Natural killer cell treated with Interleukin-12 subunit alpha and Interleukin-12 subunit beta and Interleukin-15 and Interleukin-18, amount 100 ng/mL, for 72 hours (primary cell): ENCODE results near the gene RAB7A. TPM values are rescaled to one million over a fixed set of nuclear protein-coding genes. Genes with fewer than 3 reads are reported as not detected.
A peak's percentile ranks its signal among the peaks of the same experiment; 100 is the strongest.

Experiments used
- ATAC-seq, 2 donors: fragments of 150-1000 bp; cut with Tn5 transposase in 1 of 2; sonication (Bioruptor Pico), chemical (Tn5 transposase) in 1 of 2; 2 replicates each; pipeline ENCODE4 v1.10.0; 2021
- DNase-seq: peaks from one replicate; pipeline ENCODE4 v3.0.0; 2022; ENCODE audit warnings: low spot score
- H3K27ac Mint-ChIP-seq, 2 donors: 1 replicate in 1 of 2; 2 replicates in 1 of 2; pipeline ENCODE4 v1.8.0; 2022; ENCODE audit warnings: mixed read lengths in 2 of 2, mild to moderate bottlenecking in 1 of 2, moderate library complexity in 1 of 2
- H3K27me3 Mint-ChIP-seq, 2 donors: 1 replicate in 1 of 2; 2 replicates in 1 of 2; pipeline ENCODE4 v1.8.0; 2022; ENCODE audit warnings: mixed read lengths in 2 of 2
- H3K36me3 Mint-ChIP-seq: one replicate; pipeline ENCODE4 v1.8.0; 2022; ENCODE audit warnings: mixed read lengths
- H3K4me1 Mint-ChIP-seq, 2 donors: 1 replicate in 1 of 2; 2 replicates in 1 of 2; pipeline ENCODE4 v1.8.0; 2022; ENCODE audit warnings: low read depth in 2 of 2, mixed read lengths in 2 of 2, mild to moderate bottlenecking in 1 of 2
- H3K4me3 Mint-ChIP-seq: one replicate; pipeline ENCODE4 v1.8.0; 2022; ENCODE audit warnings: mixed read lengths
- H3K9me3 Mint-ChIP-seq: 2 replicates; pipeline ENCODE4 v1.8.0; 2022; ENCODE audit warnings: mixed read lengths
- total RNA-seq, 2 donors: library from RNA; stranded (reverse); gene quantifications; one replicate each; pipeline ENCODE4 v1.2.3, GENCODE V29; 2022

The RAB7A gene
- total RNA-seq, 2 donors from 2014 or later, result 183 to 338 TPM

GRCh38 chr3:128855569-128855968 is 129.6 kb downstream of the RAB7A start:
- Mint-ChIP-seq H3K4me3 (no peak overlapping the region), H3K9me3 (peaks cover 20% of the 10 kb centered on the region), H3K36me3 (peaks cover 30% of the 10 kb centered on the region), H3K4me1 (no peaks in the 10 kb centered on the region), H3K27me3 (no peaks in the 10 kb centered on the region), H3K27ac (no peak overlapping the region)
- ATAC-seq, result no peak
- no peak for DNase-seq

GRCh38 chr3:128858167-128858566 is 132.2 kb downstream of the RAB7A start:
- ATAC-seq, result no peak

GRCh38 chr3:128859630-128860029 is 133.6 kb downstream of the RAB7A start:
- Mint-ChIP-seq H3K27me3 (no peaks in the 10 kb centered on the region), H3K27ac (no peak overlapping the region), H3K36me3 (peaks cover 30% of the 10 kb centered on the region), H3K4me3 (no peak overlapping the region), H3K9me3 (peaks cover 21% of the 10 kb centered on the region), H3K4me1 (no peaks in the 10 kb centered on the region)
- ATAC-seq, result no peak
- DNase-seq, result no peak

More at GRCh38 chr3:128858167-128858566, 132.2 kb downstream of the RAB7A start:
- H3K4me3 Mint-ChIP-seq, result no peak overlapping the region
- no peak overlapping the region for H3K27ac Mint-ChIP-seq
- H3K9me3 Mint-ChIP-seq, result peaks cover 25% of the 10 kb centered on the region
- peaks cover 36% of the 10 kb centered on the region for H3K36me3 Mint-ChIP-seq
- no peaks in the 10 kb centered on the region for H3K4me1 Mint-ChIP-seq
- no peaks in the 10 kb centered on the region for H3K27me3 Mint-ChIP-seq
- DNase-seq, result no peak

- no peak for DNase-seq
- Mint-ChIP-seq H3K36me3 (peaks cover 22% of the 10 kb centered on the region), H3K4me1 (no peaks in the 10 kb centered on the region), H3K27ac (no peak overlapping the region), H3K4me3 (no peak overlapping the region), H3K9me3 (peaks cover 21% of the 10 kb centered on the region), H3K27me3 (no peaks in the 10 kb centered on the region)
- ATAC-seq, result no peak
Measured at GRCh38 chr3:128861491-128861890, 135.5 kb downstream of the RAB7A start.

GRCh38 chr3:128863560-128863959 is 137.6 kb downstream of the RAB7A start:
- no peak for ATAC-seq

More at GRCh38 chr3:128863560-128863959, 137.6 kb downstream of the RAB7A start:
- peak overlapping the region in 1 of 2 donors; percentile 37 for H3K27ac Mint-ChIP-seq
- H3K27me3 Mint-ChIP-seq, result no peaks in the 10 kb centered on the region
- H3K4me3 Mint-ChIP-seq, result no peak overlapping the region
- H3K36me3 Mint-ChIP-seq, result peaks cover 16% of the 10 kb centered on the region
- no peak for DNase-seq
- peaks cover 13% of the 10 kb centered on the region for H3K9me3 Mint-ChIP-seq
- H3K4me1 Mint-ChIP-seq, result no peaks in the 10 kb centered on the region

Other genes starting within 250 kb of the RAB7A start
- 10 to 100 TPM in 1 of 2 donors, 1 to 10 TPM in 1; 1.6 to 72.7 TPM for gene GATA2, start 233.0 kb upstream of the RAB7A start, total RNA-seq
- gene RPN1, start 75.4 kb upstream of the RAB7A start, total RNA-seq, result 100 to 1,000 TPM; 179 to 205 TPM
- 100 to 1,000 TPM in 1 of 2 donors, 10 to 100 TPM in 1; 50.6 to 143 TPM for gene ACAD9, start 153.4 kb downstream of the RAB7A start, total RNA-seq